Progenitor cell of endocrine pancreas (in vitro differentiated cells): ENCODE results near the gene C10orf53. TPM values are rescaled to one million over a fixed set of nuclear protein-coding genes. Genes with fewer than 3 reads are reported as not detected.

Experiments
- DNase-seq: peaks from one replicate; pipeline ENCODE4 v3.0.0; 2021; ENCODE audit warnings: low spot score; ENCODE audit not compliant: unreplicated experiment
- H3K27ac Mint-ChIP-seq: 2 replicates; pipeline ENCODE4 v1.8.0; 2021; ENCODE audit warnings: mild to moderate bottlenecking, moderate library complexity, mixed read lengths
- H3K27me3 Mint-ChIP-seq: 2 replicates; pipeline ENCODE4 v1.8.0; 2021; ENCODE audit warnings: mixed read lengths
- H3K36me3 Mint-ChIP-seq: 2 replicates; pipeline ENCODE4 v1.8.0; 2022; ENCODE audit warnings: mixed read lengths; ENCODE audit not compliant: insufficient read depth
- H3K4me1 Mint-ChIP-seq: 2 replicates; pipeline ENCODE4 v1.8.0; 2021; ENCODE audit warnings: low read depth, mixed read lengths
- H3K4me3 Mint-ChIP-seq: 2 replicates; pipeline ENCODE4 v1.8.0; 2021; ENCODE audit warnings: low read depth, mild to moderate bottlenecking, moderate library complexity, mixed read lengths
- H3K9me3 Mint-ChIP-seq: 2 replicates; pipeline ENCODE4 v1.8.0; 2021; ENCODE audit warnings: low read depth, mixed read lengths
- long read RNA-seq: library from polyadenylated mRNA; unstranded; transcript quantifications from one replicate; pipeline ENCODE4 v2.0.0, GENCODE V29; 2020
- total RNA-seq: library from RNA; stranded (reverse); gene quantifications from 2 replicates; pipeline ENCODE4 v1.2.1, GENCODE V29; 2021
- TF ChIP-seq, protein P1 (sequence below): fragments of 200-600 bp; sonication (generic); IDR thresholded peaks from one replicate; pipeline ENCODE4 v1.5.0; 2021; ENCODE audit warnings: antibody characterized with exemption, mild to moderate bottlenecking; ENCODE audit not compliant: unreplicated experiment

C10orf53 gene, protein sequence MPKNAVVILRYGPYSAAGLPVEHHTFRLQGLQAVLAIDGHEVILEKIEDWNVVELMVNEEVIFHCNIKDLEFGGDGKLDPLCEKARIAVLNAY
- total RNA-seq: not detected in 2 replicates
- long read RNA-seq: 0 reads

- Mint-ChIP-seq H3K4me1 (peaks cover 4% of the 10 kb centered on the region), H3K36me3 (no peaks in the 10 kb centered on the region), H3K9me3 (peaks cover 11% of the 10 kb centered on the region), H3K27me3 (peaks cover 73% of the 10 kb centered on the region), H3K4me3 (peak within 1 kb of the TSS; percentile 61), H3K27ac (peak within 1 kb of the TSS; percentile 69)
- peak; percentile 56 for DNase-seq
- TF ChIP-seq, protein P1, sequence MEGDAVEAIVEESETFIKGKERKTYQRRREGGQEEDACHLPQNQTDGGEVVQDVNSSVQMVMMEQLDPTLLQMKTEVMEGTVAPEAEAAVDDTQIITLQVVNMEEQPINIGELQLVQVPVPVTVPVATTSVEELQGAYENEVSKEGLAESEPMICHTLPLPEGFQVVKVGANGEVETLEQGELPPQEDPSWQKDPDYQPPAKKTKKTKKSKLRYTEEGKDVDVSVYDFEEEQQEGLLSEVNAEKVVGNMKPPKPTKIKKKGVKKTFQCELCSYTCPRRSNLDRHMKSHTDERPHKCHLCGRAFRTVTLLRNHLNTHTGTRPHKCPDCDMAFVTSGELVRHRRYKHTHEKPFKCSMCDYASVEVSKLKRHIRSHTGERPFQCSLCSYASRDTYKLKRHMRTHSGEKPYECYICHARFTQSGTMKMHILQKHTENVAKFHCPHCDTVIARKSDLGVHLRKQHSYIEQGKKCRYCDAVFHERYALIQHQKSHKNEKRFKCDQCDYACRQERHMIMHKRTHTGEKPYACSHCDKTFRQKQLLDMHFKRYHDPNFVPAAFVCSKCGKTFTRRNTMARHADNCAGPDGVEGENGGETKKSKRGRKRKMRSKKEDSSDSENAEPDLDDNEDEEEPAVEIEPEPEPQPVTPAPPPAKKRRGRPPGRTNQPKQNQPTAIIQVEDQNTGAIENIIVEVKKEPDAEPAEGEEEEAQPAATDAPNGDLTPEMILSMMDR: no peak
These were observed at the start of gene C10orf53 for GRCh38 chr10:49679480-49679893. Gene C10orf53, plus strand, starts transcription at chr10:49679651. Its CDS starts 47 bp downstream, at chr10:49679698.

- no peak overlapping the region for H3K27ac Mint-ChIP-seq
- H3K27me3 Mint-ChIP-seq: peaks cover 23% of the 10 kb centered on the region
- no peak overlapping the region for H3K4me3 Mint-ChIP-seq
- no peaks in the 10 kb centered on the region for H3K9me3 Mint-ChIP-seq
- H3K4me1 Mint-ChIP-seq: no peaks in the 10 kb centered on the region
- no peaks in the 10 kb centered on the region for H3K36me3 Mint-ChIP-seq
- DNase-seq: no peak
- TF ChIP-seq, protein P1: no peak
These were observed 47.5 kb upstream of the C10orf53 start for GRCh38 chr10:49631975-49632374.

- peaks cover under 1% of the 10 kb centered on the region for H3K4me1 Mint-ChIP-seq
- H3K9me3 Mint-ChIP-seq: no peaks in the 10 kb centered on the region
- H3K27me3 Mint-ChIP-seq: peaks cover 30% of the 10 kb centered on the region
- H3K36me3 Mint-ChIP-seq: no peaks in the 10 kb centered on the region
- H3K4me3 Mint-ChIP-seq: no peak overlapping the region
- TF ChIP-seq, protein P1: no peak
- no peak overlapping the region for H3K27ac Mint-ChIP-seq
- DNase-seq: no peak
These were observed 46.8 kb upstream of the C10orf53 start for GRCh38 chr10:49632406-49633317.

GRCh38 chr10:49633327-49634068 is 46.0 kb upstream of the C10orf53 start:
- H3K9me3 Mint-ChIP-seq: no peaks in the 10 kb centered on the region
- TF ChIP-seq, protein P1: no peak
- no peaks in the 10 kb centered on the region for H3K36me3 Mint-ChIP-seq
- peaks cover 3% of the 10 kb centered on the region for H3K4me1 Mint-ChIP-seq
- peaks cover 38% of the 10 kb centered on the region for H3K27me3 Mint-ChIP-seq
- no peak for DNase-seq
- H3K27ac Mint-ChIP-seq: no peak overlapping the region
- H3K4me3 Mint-ChIP-seq: no peak overlapping the region

DNA sequence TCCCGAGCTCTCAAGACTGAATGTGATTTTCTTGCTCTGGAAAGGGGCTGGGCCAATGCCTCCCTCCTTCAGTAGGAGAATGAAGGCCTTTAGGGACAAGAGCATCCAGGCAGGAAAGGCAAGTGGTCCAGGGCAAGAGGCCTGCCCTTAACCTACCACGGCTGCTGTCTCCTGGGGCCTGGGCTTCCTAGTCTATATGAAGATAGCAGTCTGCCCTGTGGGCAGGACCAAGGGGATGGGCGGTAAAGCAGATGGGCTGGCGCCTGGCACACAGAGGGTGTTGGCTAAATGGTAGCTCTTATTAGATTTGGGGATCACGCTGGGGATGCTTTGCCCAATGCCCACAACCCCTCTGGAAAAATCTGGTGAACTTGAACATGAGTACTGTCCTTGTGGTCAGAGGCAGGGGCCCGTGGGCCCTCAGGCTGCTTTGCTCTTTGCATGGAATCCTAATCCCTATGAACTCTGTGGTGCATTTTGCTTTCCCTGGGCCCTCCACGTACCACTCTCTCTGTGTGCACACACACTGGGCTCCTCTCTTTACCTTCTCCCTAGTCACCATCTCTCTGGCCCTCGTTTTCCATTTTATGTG is 45.3 kb upstream of the C10orf53 start:
- Mint-ChIP-seq H3K27me3 (peaks cover 38% of the 10 kb centered on the region), H3K4me3 (no peak overlapping the region), H3K9me3 (no peaks in the 10 kb centered on the region), H3K27ac (no peak overlapping the region), H3K4me1 (peaks cover 3% of the 10 kb centered on the region), H3K36me3 (no peaks in the 10 kb centered on the region)
- no peak for DNase-seq
- TF ChIP-seq, protein P1: no peak
